ENCODE measurements around the gene NLK. TPM values are rescaled to one million over a fixed set of nuclear protein-coding genes. Genes with fewer than 3 reads are reported as not detected.
"Not testable (repeated sequence)": the region's sequence is repeated elsewhere in the genome, so short reads cannot be mapped to it uniquely, and the experiment has no call there.

The NLK gene
- polyA plus RNA-seq, 10 donors: 6.1 to 11.0 (median 8.8) TPM

GRCh38 chr17:28191018-28191417, 148.5 kb downstream of the NLK start:
- DNase-seq: no peak

DNA sequence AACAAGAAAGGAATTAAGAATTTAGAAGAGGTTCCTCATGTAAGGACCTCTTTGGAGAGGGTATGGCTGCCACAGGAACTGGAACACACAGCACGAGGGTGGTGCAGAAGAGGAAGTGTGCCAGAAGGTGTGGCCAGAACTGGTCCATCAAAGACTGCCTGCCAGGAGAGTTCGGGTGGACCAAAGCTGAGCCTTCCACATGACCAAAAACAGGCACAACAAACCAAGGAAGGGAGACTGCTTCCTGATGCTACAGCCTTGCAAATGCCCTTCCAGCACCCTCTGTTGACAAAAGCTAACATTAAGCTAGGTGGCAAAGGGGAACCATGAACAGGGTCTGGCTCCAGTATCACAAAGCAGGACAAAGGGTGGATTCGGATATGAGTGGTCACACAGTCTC, 150.8 kb downstream of the NLK start:
- DNase-seq: peak in 1 of 3 donors; percentile 15

- no peak for DNase-seq
Observed at GRCh38 chr17:28194382-28194781, 151.9 kb downstream of the NLK start.

DNA sequence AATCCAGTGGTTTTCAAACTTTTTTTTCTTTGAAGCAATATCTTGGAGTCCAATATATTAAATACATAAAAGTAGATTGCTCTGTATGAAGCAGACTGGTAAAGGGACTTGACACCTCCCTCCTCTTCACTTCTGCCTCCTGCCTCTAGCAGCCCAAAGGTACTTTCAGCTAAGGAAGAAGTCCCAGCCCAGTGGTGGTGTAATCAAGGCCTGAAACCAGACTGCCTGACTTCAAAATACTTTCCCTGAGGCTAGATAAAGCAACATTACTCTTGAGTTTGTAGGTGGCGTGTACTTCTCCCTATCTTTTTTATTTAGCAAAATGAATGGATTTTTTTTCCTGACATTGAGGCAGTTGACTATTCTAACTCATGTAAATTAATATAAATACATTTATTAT, 154.2 kb downstream of the NLK start:
- DNase-seq: no peak

DNA sequence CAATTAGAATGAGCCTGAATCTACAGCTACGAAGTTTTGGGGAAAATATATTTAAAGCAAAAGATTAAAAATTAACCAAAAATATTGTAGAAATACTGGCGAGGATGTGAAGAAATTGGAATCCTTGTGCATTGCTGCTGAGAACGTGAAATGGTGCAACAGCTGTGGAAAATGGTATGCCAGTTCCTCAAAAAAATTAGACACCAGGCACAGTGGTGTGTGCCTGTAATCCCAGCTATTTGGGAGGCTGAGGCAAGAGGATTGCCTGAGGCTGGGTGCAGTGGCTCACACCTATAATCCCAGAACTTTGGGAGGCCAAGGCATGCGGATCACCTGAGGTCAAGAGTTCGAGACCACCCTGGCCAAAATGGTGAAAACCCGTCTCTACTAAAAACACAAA, 156.6 kb downstream of the NLK start:
- no peak for DNase-seq

DNA sequence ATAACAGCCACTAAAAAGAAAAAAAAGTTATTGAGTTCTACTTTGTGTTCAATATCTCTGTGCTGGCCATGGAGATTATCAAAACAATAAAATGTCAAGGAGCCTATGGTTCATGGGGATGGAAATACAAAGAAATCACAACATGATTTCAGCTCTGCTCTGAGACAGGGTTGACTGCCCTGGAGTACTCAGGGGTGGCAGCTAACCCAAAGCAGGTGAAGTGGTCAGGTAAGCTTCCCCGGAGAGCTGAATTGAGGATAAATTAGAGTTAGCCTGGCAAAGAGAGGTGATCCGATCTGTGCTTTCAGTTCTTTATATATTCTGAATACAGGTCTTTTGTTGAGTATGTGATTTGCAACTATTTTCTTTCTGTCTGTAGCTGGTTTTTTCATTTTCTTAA, 157.3 kb downstream of the NLK start:
- DNase-seq: no peak

DNA sequence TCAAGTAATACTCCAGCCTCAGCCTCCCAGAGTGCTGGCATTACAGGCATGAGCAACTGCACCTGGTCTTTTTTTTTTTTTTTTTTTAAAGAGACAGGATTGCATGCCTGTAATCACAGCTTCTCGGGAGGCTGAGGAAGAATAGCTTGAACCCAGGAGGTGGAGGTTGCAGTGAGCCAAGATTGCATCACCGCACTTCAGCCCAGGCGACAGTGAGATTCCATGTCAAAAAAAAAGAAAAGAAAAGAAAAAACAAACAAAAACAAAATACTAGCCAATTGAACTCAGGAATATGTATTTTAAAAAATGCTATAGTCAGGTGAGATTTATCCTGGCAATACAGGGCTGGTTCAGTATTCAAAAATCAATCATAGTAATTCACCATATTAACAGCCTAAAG, 158.8 kb downstream of the NLK start:
- no peak for DNase-seq

DNA sequence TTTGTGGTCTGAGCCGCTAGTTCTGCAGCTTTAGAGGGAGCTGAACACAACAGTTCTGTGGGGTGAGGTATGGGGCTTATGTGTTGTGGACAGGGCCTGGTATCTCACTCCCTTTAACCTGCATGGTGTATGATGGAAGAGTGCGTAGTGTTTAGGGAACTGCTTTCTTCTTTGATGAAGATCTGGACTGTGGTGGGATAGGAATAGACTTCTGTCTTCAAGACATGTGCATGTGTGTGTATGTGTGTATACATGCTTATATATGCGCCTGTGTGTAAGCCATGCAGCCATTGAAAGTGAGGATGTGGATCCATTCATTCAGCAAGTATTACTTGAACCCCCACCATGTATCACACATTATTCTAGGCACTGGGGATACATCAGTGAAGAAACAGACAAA, 161.8 kb downstream of the NLK start:
- DNase-seq: no peak

DNA sequence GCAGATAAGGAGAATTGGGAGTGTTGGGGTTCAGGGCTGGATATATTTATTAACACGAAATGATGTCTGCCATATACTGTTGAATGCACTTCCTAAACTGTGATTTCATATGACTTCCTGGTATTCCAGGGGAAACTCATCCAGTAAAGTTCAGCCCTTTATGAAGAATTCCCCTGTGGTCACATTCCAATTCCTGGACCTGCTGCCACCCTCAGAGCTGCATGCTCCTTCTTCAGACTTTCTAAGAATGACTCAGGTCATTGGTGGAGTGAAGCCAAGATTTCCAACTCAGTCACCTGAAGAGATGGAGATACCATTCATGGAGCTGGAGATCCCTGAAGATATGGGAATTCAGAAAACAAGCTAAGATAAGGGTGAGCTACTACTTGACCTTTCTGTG, 162.3 kb downstream of the NLK start:
- DNase-seq: no peak

- no peak for DNase-seq
Observed at GRCh38 chr17:28206292-28206691, 163.8 kb downstream of the NLK start.

- DNase-seq: no peak
Observed at GRCh38 chr17:28211811-28212210, 169.3 kb downstream of the NLK start.

GRCh38 chr17:28213578-28213977, 171.1 kb downstream of the NLK start:
- not testable (repeated sequence) for DNase-seq

GRCh38 chr17:28216052-28216451, 173.6 kb downstream of the NLK start:
- no peak for DNase-seq

DNA sequence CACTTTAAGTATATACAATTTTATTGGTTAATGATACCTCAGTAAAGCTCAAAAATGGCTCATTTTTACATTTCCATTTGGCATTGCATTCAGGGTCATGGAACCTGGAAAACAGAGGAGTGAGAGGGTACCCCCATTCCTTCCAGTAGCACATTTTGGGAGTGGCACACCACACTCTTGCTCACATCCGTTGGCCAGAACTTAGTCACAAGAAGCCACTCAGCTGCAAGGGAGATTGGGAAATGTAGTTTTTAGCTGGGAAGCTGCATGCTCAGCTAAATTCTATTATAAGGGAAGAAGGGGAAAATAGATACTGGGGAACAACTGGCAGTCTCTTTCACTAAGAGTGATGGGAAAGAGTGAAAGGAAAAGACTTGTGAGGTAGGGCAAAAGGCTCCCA, 174.1 kb downstream of the NLK start:
- no peak for DNase-seq

- DNase-seq: no peak
Observed at GRCh38 chr17:28219771-28220170, 177.3 kb downstream of the NLK start.

DNA sequence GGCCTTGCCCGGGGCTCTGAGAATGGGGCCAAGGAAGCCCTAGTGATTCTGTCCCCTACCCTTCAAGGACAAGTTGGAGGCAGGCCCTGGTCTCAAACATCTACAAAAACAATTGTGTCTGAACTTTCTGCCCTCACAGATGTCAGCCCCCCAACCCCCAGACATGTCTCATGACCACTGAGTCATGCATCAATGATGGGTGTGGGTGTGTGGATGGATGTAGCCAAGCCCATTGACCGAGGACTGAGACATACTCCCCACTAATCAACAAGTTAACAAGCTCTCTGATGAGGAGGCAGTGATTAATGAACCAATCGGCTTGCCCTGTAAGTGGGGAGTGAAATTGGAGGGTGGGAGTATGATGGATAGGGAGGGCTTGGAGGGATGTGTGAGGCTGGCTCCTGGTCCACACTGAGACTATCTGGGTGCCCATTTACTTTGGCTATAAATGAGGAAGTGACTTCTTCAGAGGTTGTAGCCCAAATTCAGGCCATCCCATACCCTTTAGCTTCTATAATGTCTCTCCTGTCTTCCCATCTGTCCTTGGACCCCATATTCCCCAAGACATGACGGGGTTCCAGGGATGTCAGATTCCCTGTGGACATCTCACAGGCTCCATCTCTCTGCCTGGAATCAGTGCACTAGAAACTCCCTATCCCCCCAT, 179.4 kb downstream of the NLK start:
- no peak for DNase-seq

DNA sequence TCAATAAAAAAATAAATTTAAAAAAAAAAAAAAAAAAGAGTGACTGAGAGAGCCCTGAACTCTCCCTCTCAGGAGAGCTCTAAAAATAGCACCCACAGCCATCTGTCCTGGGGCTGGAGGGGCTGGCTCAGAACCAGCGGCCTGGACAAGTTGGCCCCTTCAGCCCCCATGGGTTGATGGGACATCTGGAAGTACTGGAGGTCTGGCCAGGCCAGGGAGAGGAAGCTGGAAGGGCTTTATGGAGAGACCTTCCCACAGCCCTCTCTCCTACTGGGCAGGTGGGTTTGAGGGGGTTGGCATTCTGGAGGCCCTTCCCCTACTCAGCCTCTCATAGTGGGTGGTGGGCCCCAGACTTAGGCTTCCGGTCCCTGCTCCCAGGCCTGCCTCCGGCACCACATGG, 182.8 kb downstream of the NLK start:
- DNase-seq: no peak

GRCh38 chr17:28225867-28226266, 183.4 kb downstream of the NLK start:
- DNase-seq: no peak

DNA sequence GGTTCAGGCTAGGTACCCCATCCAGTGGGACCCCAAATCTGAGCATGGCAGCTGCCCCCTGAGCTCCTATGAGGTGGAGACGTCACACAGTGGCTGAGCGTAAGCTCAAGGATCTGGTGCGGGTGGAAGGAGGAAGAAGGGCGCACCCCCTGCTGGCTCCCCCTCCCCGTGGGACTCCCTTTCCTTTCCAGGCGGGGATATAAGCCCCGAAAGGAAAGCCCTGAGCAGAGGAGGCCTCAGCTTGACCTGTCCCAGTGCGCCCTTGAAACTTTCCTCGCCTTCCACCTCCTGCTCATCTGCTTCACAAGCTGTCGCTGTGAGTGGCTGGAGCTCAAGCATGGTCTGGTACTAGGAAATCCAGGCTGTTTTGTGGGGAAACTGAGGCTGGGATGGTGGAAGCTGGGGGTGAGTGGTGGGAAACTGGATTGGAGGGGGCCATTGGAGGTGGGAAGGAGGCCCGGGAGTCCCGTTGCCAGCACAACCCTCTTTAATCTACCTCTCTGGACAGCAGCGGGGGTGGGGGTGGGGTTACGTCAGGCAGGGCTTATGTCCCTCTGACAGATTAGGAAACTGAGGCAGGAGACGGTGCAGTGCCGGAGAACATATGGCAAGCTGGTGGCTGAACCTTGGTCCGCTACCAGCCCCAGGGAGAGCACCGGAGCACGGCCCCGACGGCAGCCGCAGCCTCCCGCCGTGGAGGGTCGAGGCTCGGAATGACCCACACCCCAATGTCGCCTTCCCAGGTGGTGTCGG, 184.3 kb downstream of the NLK start:
- DNase-seq: no peak

- DNase-seq: peak in 1 of 3 donors; percentile 36
Observed at GRCh38 chr17:28227316-28228108, 185.0 kb downstream of the NLK start.

DNA sequence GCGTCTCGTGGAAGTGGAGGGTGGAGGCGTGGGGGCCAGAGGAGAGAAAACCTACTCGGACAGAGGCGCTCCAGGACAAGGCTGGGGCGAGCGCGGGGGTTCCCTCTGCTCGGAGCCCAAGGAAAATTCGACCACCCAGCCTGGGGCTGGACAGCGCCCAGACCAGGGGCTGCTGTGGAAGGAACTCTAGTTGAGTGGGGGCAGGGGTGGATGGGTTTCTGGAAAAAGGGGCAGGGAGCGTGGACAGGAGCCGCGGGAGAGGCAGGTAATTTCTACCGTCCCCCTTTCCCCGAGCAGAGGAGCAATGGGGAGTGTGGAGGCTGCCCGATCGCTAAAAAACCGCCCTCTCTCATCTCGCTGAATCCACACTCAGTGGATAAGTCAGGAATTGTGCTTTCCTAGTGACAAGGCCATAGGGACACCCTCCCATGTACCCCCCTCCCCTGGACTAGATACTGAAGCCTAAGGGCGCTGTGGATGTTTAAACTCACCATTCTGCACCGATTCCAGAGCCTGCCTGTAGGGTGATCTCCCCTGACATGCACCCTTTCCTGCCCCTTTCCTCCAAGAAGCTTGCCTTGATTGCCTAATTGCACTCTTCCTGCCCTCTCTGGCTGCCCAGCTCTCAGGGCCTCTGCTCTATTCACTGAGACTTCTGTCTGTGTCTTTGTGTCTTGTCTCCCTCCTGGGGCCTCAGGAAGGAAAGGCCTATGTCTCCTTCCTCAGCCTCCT, 185.8 kb downstream of the NLK start:
- DNase-seq: no peak

All from muscle of back (tissue), 11 donors.